HCT116 (cell line): ENCODE data around the gene TRAF3.

ENCODE experiments used
- CTCF ChIP-seq, 3 experiments: fragments of 200-600 bp in 1 of 3; sonication (generic) in 1 of 3; IDR thresholded peaks in 2 of 3; conservative IDR thresholded peaks in 1 of 3; 2 replicates each; pipeline ENCODE4 v1.5.1; 2012 to 2017; ENCODE audit warnings: low read depth in 2 of 3, low read length in 2 of 3, antibody characterized with exemption in 1 of 3, borderline replicate concordance in 1 of 3, control low read depth in 1 of 3, mild to moderate bottlenecking in 1 of 3, mixed read lengths in 1 of 3, mixed run types in 1 of 3, moderate library complexity in 1 of 3; ENCODE audit not compliant: insufficient read depth in 1 of 3
- EGR1 ChIP-seq: IDR thresholded peaks from 2 replicates; pipeline ENCODE4 v1.6.1; 2012; ENCODE audit warnings: low read depth
- EZH2phosphoT487 ChIP-seq: fragments of 200-600 bp; IDR thresholded peaks from 2 replicates; pipeline ENCODE4 v1.6.1; 2018; ENCODE audit warnings: antibody characterized with exemption, borderline replicate concordance
- JUND ChIP-seq: IDR thresholded peaks from 2 replicates; pipeline ENCODE4 v1.6.1; 2012
- POLR2A ChIP-seq: IDR thresholded peaks from 2 replicates; pipeline ENCODE4 v1.7.0; 2011; ENCODE audit warnings: borderline replicate concordance; ENCODE audit not compliant: insufficient read depth, insufficient read length; ENCODE audit errors: extremely low read depth
- POLR2AphosphoS5 ChIP-seq: IDR thresholded peaks from 2 replicates; pipeline ENCODE4 v1.6.1; 2011; ENCODE audit warnings: mild to moderate bottlenecking, low read depth, low read length, moderate library complexity
- YY1 ChIP-seq: IDR thresholded peaks from 2 replicates; pipeline ENCODE4 v1.6.1; 2011; ENCODE audit warnings: low read length, low read depth, moderate library complexity, mild to moderate bottlenecking; ENCODE audit not compliant: insufficient replicate concordance; ENCODE audit errors: extremely low read depth

- TF ChIP-seq CTCF (IDR thresholded peaks at IDR 0.05 in 2 of 3, conservative IDR thresholded peaks at IDR 0.05 in 1 of 3; ENCODE audit: borderline replicate concordance in 1 of 3, insufficient read depth in 1 of 3, low read depth in 2 of 3, low read length in 2 of 3) = no peak
- TF ChIP-seq POLR2A = no peak
- no peak for TF ChIP-seq YY1
- TF ChIP-seq EZH2phosphoT487 = no peak
- no peak for TF ChIP-seq JUND
- TF ChIP-seq POLR2AphosphoS5 = no peak
- TF ChIP-seq EGR1 = no peak
These were observed 17.6 kb upstream of the TRAF3 start for GRCh38 chr14:102759456-102760187.
